NCI-H1417 treated with DMSO at 0.1 percent for 48 hours (cell line): ENCODE results near the gene SHISA2.
"Not testable (repeated sequence)": the region's sequence is repeated elsewhere in the genome, so short reads cannot be mapped to it uniquely, and the experiment has no call there.

ENCODE experiments used
- DNase-seq: peaks from one replicate; lab custom pipeline; 2025; lab: John Stamatoyannopoulos, UW

Gene SHISA2

GRCh38 chr13:26051657-26052311, at the start of gene SHISA2:
Gene SHISA2, minus strand, starts transcription at chr13:26052016. Its CDS starts 1,041 bp downstream, at chr13:26050975.
- DNase-seq, result no peak

GRCh38 chr13:26095846-26096610, 44.2 kb upstream of the SHISA2 start:
- no peak for DNase-seq

- DNase-seq, result no peak
Measured at GRCh38 chr13:26095338-26095737, 43.5 kb upstream of the SHISA2 start.

- not testable (repeated sequence) for DNase-seq
Measured at GRCh38 chr13:26076821-26077220, 25.0 kb upstream of the SHISA2 start.

GRCh38 chr13:26075498-26075897, 23.7 kb upstream of the SHISA2 start:
- no peak for DNase-seq

- DNase-seq, result no peak
Measured at GRCh38 chr13:26074706-26075105, 22.9 kb upstream of the SHISA2 start.

- not testable (repeated sequence) for DNase-seq
Measured at GRCh38 chr13:26072335-26072734, 20.5 kb upstream of the SHISA2 start.

GRCh38 chr13:26071691-26072090, 19.9 kb upstream of the SHISA2 start:
- DNase-seq, result no peak

GRCh38 chr13:26069642-26070041, 17.8 kb upstream of the SHISA2 start:
- not testable (repeated sequence) for DNase-seq

GRCh38 chr13:26068372-26068771, 16.6 kb upstream of the SHISA2 start:
- not testable (repeated sequence) for DNase-seq

GRCh38 chr13:26067601-26068000, 15.8 kb upstream of the SHISA2 start:
- DNase-seq, result no peak

GRCh38 chr13:26066492-26066891, 14.7 kb upstream of the SHISA2 start:
- not testable (repeated sequence) for DNase-seq

GRCh38 chr13:26062853-26063444, 11.1 kb upstream of the SHISA2 start:
- DNase-seq, result no peak

GRCh38 chr13:26061947-26062346, 10.1 kb upstream of the SHISA2 start:
- DNase-seq, result no peak

- no peak for DNase-seq
Measured at GRCh38 chr13:26061256-26061655, 9.4 kb upstream of the SHISA2 start.

- no peak for DNase-seq
Measured at GRCh38 chr13:26060357-26060756, 8.5 kb upstream of the SHISA2 start.

- DNase-seq, result no peak
Measured at GRCh38 chr13:26058704-26059103, 6.9 kb upstream of the SHISA2 start.

GRCh38 chr13:26054896-26055295, 3.1 kb upstream of the SHISA2 start:
- no peak for DNase-seq

GRCh38 chr13:26053418-26053980, 1.7 kb upstream of the SHISA2 start:
- DNase-seq, result no peak

GRCh38 chr13:26052337-26052736, 521 bp upstream of the SHISA2 start:
- DNase-seq, result no peak

- DNase-seq, result no peak
Measured at GRCh38 chr13:26051231-26051656, 572 bp downstream of the SHISA2 start.

- no peak for DNase-seq
Measured at GRCh38 chr13:26050568-26051230, 1.1 kb downstream of the SHISA2 start.
